HepG2 (cell line): ENCODE measurements around the gene SRP72. TPM values are rescaled to one million over a fixed set of nuclear protein-coding genes. Genes with fewer than 3 reads are reported as not detected.

Source experiments
- ETV5 ChIP-seq: IDR thresholded peaks from 2 replicates; pipeline ENCODE4 v1.6.1; 2018; ENCODE audit warnings: missing biosample characterization, missing genetic modification reagents, inconsistent platforms, borderline replicate concordance
- GLMP ChIP-seq: sonication (generic); formaldehyde crosslinking; IDR thresholded peaks from 2 replicates; pipeline ENCODE4 v1.9.0; 2021; ENCODE audit warnings: missing genetic modification reagents, mild to moderate bottlenecking, borderline replicate concordance
- MZF1 ChIP-seq: sonication (generic); formaldehyde crosslinking; IDR thresholded peaks from 2 replicates; pipeline ENCODE4 v1.8.1; 2023; ENCODE audit warnings: mild to moderate bottlenecking, missing genetic modification reagents, borderline replicate concordance
- NCOA5 ChIP-seq: sonication (generic); formaldehyde crosslinking; IDR thresholded peaks from 2 replicates; pipeline ENCODE4 v1.4.0; 2020; ENCODE audit warnings: missing genetic modification reagents
- NFYB ChIP-seq: sonication (generic); formaldehyde crosslinking; IDR thresholded peaks from 2 replicates; pipeline ENCODE4 v1.4.0; 2020; ENCODE audit warnings: missing genetic modification reagents
- NR0B2 ChIP-seq: sonication (generic); formaldehyde crosslinking; IDR thresholded peaks from 2 replicates; pipeline ENCODE4 v1.4.0; 2020; ENCODE audit warnings: mild to moderate bottlenecking, missing genetic modification reagents
- POLR2AphosphoS2 ChIP-seq: IDR thresholded peaks from 2 replicates; pipeline ENCODE4 v1.6.1; 2011; ENCODE audit warnings: low read depth, low read length, improper control_type of control experiment
- PRDM15 ChIP-seq: sonication (generic); formaldehyde crosslinking; IDR thresholded peaks from 2 replicates; pipeline ENCODE4 v1.4.0; 2020; ENCODE audit warnings: missing genetic modification reagents
- RFX1 ChIP-seq: fragments of 450-650 bp; IDR thresholded peaks from 2 replicates; pipeline ENCODE4 v1.6.1; 2017
- SNAPC2 ChIP-seq: sonication (generic); formaldehyde crosslinking; IDR thresholded peaks from 2 replicates; pipeline ENCODE4 v1.8.1; 2022; ENCODE audit warnings: mild to moderate bottlenecking, missing genetic modification reagents
- TFDP2 ChIP-seq: sonication (generic); formaldehyde crosslinking; IDR thresholded peaks from 2 replicates; pipeline ENCODE4 v1.4.0; 2020; ENCODE audit warnings: missing genetic modification reagents
- ZFP41 ChIP-seq: sonication (generic); formaldehyde crosslinking; IDR thresholded peaks from 2 replicates; pipeline ENCODE4 v1.4.0; 2020; ENCODE audit warnings: mild to moderate bottlenecking, missing genetic modification reagents, borderline replicate concordance
- ZFP91 ChIP-seq: sonication (generic); formaldehyde crosslinking; IDR thresholded peaks from 2 replicates; pipeline ENCODE4 v1.9.0; 2022; ENCODE audit warnings: missing genetic modification reagents, mild to moderate bottlenecking, borderline replicate concordance
- ZMAT3 ChIP-seq: sonication (generic); formaldehyde crosslinking; conservative IDR thresholded peaks from 2 replicates; pipeline ENCODE4 v1.7.0; 2021; ENCODE audit warnings: missing genetic modification reagents
- ZNF430 ChIP-seq: sonication (generic); formaldehyde crosslinking; IDR thresholded peaks from 2 replicates; pipeline ENCODE4 v1.9.0; 2021; ENCODE audit warnings: mild to moderate bottlenecking, missing genetic modification reagents
- ZNF770 ChIP-seq: sonication (generic); formaldehyde crosslinking; IDR thresholded peaks from 2 replicates; pipeline ENCODE4 v1.5.0; 2020; ENCODE audit warnings: mild to moderate bottlenecking, missing genetic modification reagents
- ZNF781 ChIP-seq: sonication (generic); formaldehyde crosslinking; IDR thresholded peaks from 2 replicates; pipeline ENCODE4 v1.5.1; 2020; ENCODE audit warnings: borderline replicate concordance, mild to moderate bottlenecking, missing genetic modification reagents; ENCODE audit errors: not compliant biosample characterization
- ZNF792 ChIP-seq: IDR thresholded peaks from 2 replicates; pipeline ENCODE4 v1.6.1; 2016
- ZNF83 ChIP-seq: sonication (generic); formaldehyde crosslinking; IDR thresholded peaks from 2 replicates; pipeline ENCODE4 v1.4.0; 2020; ENCODE audit warnings: missing genetic modification reagents, mild to moderate bottlenecking, borderline replicate concordance
- polyA plus RNA-seq, 8 experiments: library from polyadenylated mRNA; depleted of rRNA in 3 of 8; stranded (reverse) in 7 of 8; unstranded in 1 of 8; fragments of >200 nt; fragmentation: Illumina TruSeq in 4 of 8; extraction: Trizol in 4 of 8; gene quantifications; 2 replicates each; pipeline versions ENCODE4 v1.2.1 to v1.2.3, GENCODE V29; 2011 to 2016; ENCODE audit warnings: low read depth in 4 of 8, missing spikeins in 1 of 8, mixed read lengths in 1 of 8; ENCODE audit not compliant: insufficient read depth in 1 of 8
- total RNA-seq, 5 experiments: library from RNA; depleted of rRNA; stranded (reverse); fragments of >200 nt; fragmentation: Illumina TruSeq; extraction: Trizol; gene quantifications; 2 replicates each; pipeline ENCODE4 v1.2.3, GENCODE V29; 2016; ENCODE audit warnings: low read depth in 1 of 5

Gene SRP72
- total and polyA plus RNA-seq, 2 of the 13 experiments (the other 11 are each of a cell fraction or from before 2014, with no cell fraction given): 64.9 to 75.6 TPM

- TF ChIP-seq ZNF770 (CRISPR knock-in tag) (no peak), ETV5 (CRISPR knock-in tag) (no peak), NCOA5 (CRISPR knock-in tag) (no peak), NR0B2 (CRISPR knock-in tag) (no peak), PRDM15 (CRISPR knock-in tag) (peak; percentile 75), ZNF781 (CRISPR knock-in tag) (no peak), TFDP2 (CRISPR knock-in tag) (peak; percentile 11; the same call in 1 of the 2 replicates), SNAPC2 (no peak), NFYB (CRISPR knock-in tag) (0 out of 2 replicates have a peak, but pooled peaks have one; percentile 5), ZFP41 (CRISPR knock-in tag) (no peak), GLMP (CRISPR knock-in tag) (no peak), ZMAT3 (0 out of 2 replicates have a peak, but pooled peaks have one; percentile 4), RFX1 (no peak), ZNF430 (0 out of 2 replicates have a peak, but pooled peaks have one; percentile 11), ZNF792 (CRISPR knock-in tag) (no peak), POLR2AphosphoS2 (0 out of 2 replicates have a peak, but pooled peaks have one; percentile 46), MZF1 (CRISPR knock-in tag) (no peak), ZFP91 (peak; percentile 90), ZNF83 (CRISPR knock-in tag) (no peak)
These were observed 643 bp downstream of the SRP72 start (continued) for GRCh38 chr4:56468097-56468422.
